Peyer's patch (tissue), 4 donors: ENCODE data around the gene ATP1B2. TPM values are rescaled to one million over a fixed set of nuclear protein-coding genes. Genes with fewer than 3 reads are reported as not detected.
"Not testable (repeated sequence)": the region's sequence is repeated elsewhere in the genome, so short reads cannot be mapped to it uniquely, and the experiment has no call there.

ENCODE experiments used
- DNase-seq, 3 donors: peaks; one replicate each; pipeline ENCODE4 v3.0.0-alpha.2; 2017 to 2019
- H3K27ac ChIP-seq, 4 donors: fragments of 200-600 bp; sonication (generic); one replicate each; pipeline ENCODE4 v1.5.1; 2016 to 2019
- H3K27me3 ChIP-seq, 2 donors: fragments of 200-600 bp; sonication (generic); one replicate each; pipeline ENCODE4 v1.5.1; 2019
- H3K36me3 ChIP-seq, 3 donors: fragments of 200-600 bp; sonication (generic); one replicate each; pipeline ENCODE4 v1.5.1; 2016 to 2019
- H3K4me1 ChIP-seq, 4 donors: fragments of 200-600 bp; sonication (generic); one replicate each; pipeline ENCODE4 v1.5.1; 2016 to 2019
- H3K4me3 ChIP-seq, 4 donors: fragments of 200-600 bp; sonication (generic); 1 replicate in 3 of 4; 2 replicates in 1 of 4; pipeline ENCODE4 v1.5.1; 2016 to 2019; ENCODE audit warnings: mild to moderate bottlenecking in 1 of 4
- H3K9me3 ChIP-seq, 4 donors: fragments of 200-600 bp; sonication (generic); one replicate each; pipeline ENCODE4 v1.5.1; 2016 to 2019; ENCODE audit warnings: mild to moderate bottlenecking in 1 of 4
- CTCF ChIP-seq, 6 experiments: fragments of 450-650 bp in 4 of 6; fragments of 200-600 bp in 2 of 6; sonication (generic) in 1 of 6; IDR thresholded peaks; one replicate each; pipeline ENCODE4 v1.5.1; 2017 to 2019; ENCODE audit warnings: antibody characterized with exemption in 6 of 6, mild to moderate bottlenecking in 3 of 6, moderate library complexity in 1 of 6
- POLR2A ChIP-seq, 2 donors: fragments of 450-650 bp; IDR thresholded peaks; one replicate each; pipeline ENCODE4 v1.5.1; 2017; ENCODE audit warnings: antibody characterized with exemption in 2 of 2, mild to moderate bottlenecking in 2 of 2, moderate library complexity in 2 of 2
- total RNA-seq, 4 donors: library from RNA; depleted of rRNA; stranded (reverse); fragments of >200 nt; gene quantifications; one replicate each; pipeline ENCODE4 v1.1.0, GENCODE V29; 2016

ATP1B2 gene
- total RNA-seq, 4 donors from 2014 or later = 0.47 TPM; not detected in 3

GRCh38 chr17:7614425-7615264 lies 36.1 kb upstream of the ATP1B2 start, which contains the start of gene FXR2:
Gene FXR2 (minus strand): TSS chr17:7614897. CDS start chr17:7614532, 365 bp downstream.
- DNase-seq = peak; percentile 99 to 100 (median 100)
- peak within 1 kb of the TSS; percentile 77 to 98 (median 95) for H3K4me3 ChIP-seq
- TF ChIP-seq CTCF (IDR thresholded peaks at IDR 0.05) (peak; percentile 60 to 84 (median 76)), POLR2A (IDR thresholded peaks at IDR 0.05) (peak; percentile 73 to 84)

GRCh38 chr17:7615265-7615747 lies 35.4 kb upstream of the ATP1B2 start:
- H3K36me3 ChIP-seq = peaks cover 0 to 12% (median 0%) of the 10 kb centered on the region in 3 donors
- no peaks in the 10 kb centered on the region for H3K9me3 ChIP-seq
- DNase-seq = no peak
- TF ChIP-seq CTCF (IDR thresholded peaks at IDR 0.05) = no peak
- no peak for TF ChIP-seq POLR2A (IDR thresholded peaks at IDR 0.05)
- peak overlapping the region; percentile 78 to 100 (median 96) for H3K27ac ChIP-seq
- H3K4me1 ChIP-seq = peaks cover 0 to 31% (median 10%) of the 10 kb centered on the region in 4 donors
- peak overlapping the region; percentile 34 to 97 (median 66) for H3K4me3 ChIP-seq
- no peaks in the 10 kb centered on the region for H3K27me3 ChIP-seq

More at GRCh38 chr17:7614425-7615264, 36.1 kb upstream of the ATP1B2 start, which contains the start of gene FXR2:
- no peaks in the 10 kb centered on the region for H3K27me3 ChIP-seq
- peaks cover 0 to 12% (median 0%) of the 10 kb centered on the region in 3 donors for H3K36me3 ChIP-seq
- H3K27ac ChIP-seq = peak within 1 kb of the TSS; percentile 90 to 100 (median 96)
- H3K9me3 ChIP-seq = no peaks in the 10 kb centered on the region
- peaks cover 0 to 31% (median 10%) of the 10 kb centered on the region in 4 donors for H3K4me1 ChIP-seq

GRCh38 chr17:7618608-7619007 lies 32.1 kb upstream of the ATP1B2 start:
- no peaks in the 10 kb centered on the region for H3K36me3 ChIP-seq
- peaks cover 0 to 7% (median 3%) of the 10 kb centered on the region in 4 donors for H3K4me1 ChIP-seq
- DNase-seq = no peak
- H3K27me3 ChIP-seq = no peaks in the 10 kb centered on the region
- H3K4me3 ChIP-seq = no peak overlapping the region
- no peaks in the 10 kb centered on the region for H3K9me3 ChIP-seq
- TF ChIP-seq POLR2A (IDR thresholded peaks at IDR 0.05) (no peak), CTCF (IDR thresholded peaks at IDR 0.05) (no peak)
- no peak overlapping the region for H3K27ac ChIP-seq

GRCh38 chr17:7620835-7621234 lies 29.9 kb upstream of the ATP1B2 start:
- Histone ChIP-seq H3K4me3 (no peak overlapping the region), H3K4me1 (peaks cover 0 to 8% (median 0%) of the 10 kb centered on the region in 4 donors), H3K36me3 (peaks cover 0 to under 1% (median 0%) of the 10 kb centered on the region in 3 donors), H3K9me3 (no peaks in the 10 kb centered on the region), H3K27ac (no peak overlapping the region), H3K27me3 (no peaks in the 10 kb centered on the region)
- DNase-seq = no peak
- TF ChIP-seq POLR2A (IDR thresholded peaks at IDR 0.05) = no peak

- no peak overlapping the region for H3K4me3 ChIP-seq
- H3K27me3 ChIP-seq = no peaks in the 10 kb centered on the region
- DNase-seq = no peak
- H3K9me3 ChIP-seq = no peaks in the 10 kb centered on the region
- H3K36me3 ChIP-seq = peaks cover 0 to 6% (median 0%) of the 10 kb centered on the region in 3 donors
- H3K27ac ChIP-seq = no peak overlapping the region
- H3K4me1 ChIP-seq = peaks cover 0 to 24% (median 2%) of the 10 kb centered on the region in 4 donors
- TF ChIP-seq POLR2A (IDR thresholded peaks at IDR 0.05) (no peak), CTCF (IDR thresholded peaks at IDR 0.05) (no peak)
Observed at GRCh38 chr17:7623661-7624060, 27.1 kb upstream of the ATP1B2 start.

GRCh38 chr17:7625749-7626148 lies 25.0 kb upstream of the ATP1B2 start:
- peak overlapping the region in 1 of 4 donors; percentile 84 for H3K4me3 ChIP-seq
- H3K36me3 ChIP-seq, H3K9me3 ChIP-seq, H3K27me3 ChIP-seq: not testable (repeated sequence)
- peak in 1 of 2 donors; percentile 22 for TF ChIP-seq POLR2A (IDR thresholded peaks at IDR 0.05)
- H3K4me1 ChIP-seq = peaks cover 0 to 24% (median 2%) of the 10 kb centered on the region in 4 donors
- H3K27ac ChIP-seq = peak overlapping the region in 3 of 4 donors; percentile 94 to 96 (median 95)
- DNase-seq = peak in 2 of 3 donors; percentile 60 to 61
